Fibroblast of skin of right quadriceps (primary cell): ENCODE measurements around the gene GUCA2B.

Experiments
- DNase-seq: peaks from one replicate; pipeline ENCODE4 v3.0.0-alpha.2; 2013

The GUCA2B gene

GRCh38 chr1:42168763-42169162 lies 15.6 kb downstream of the GUCA2B start:
- DNase-seq = no peak

- DNase-seq = no peak
These were observed 17.8 kb downstream of the GUCA2B start for GRCh38 chr1:42170779-42171621.

GRCh38 chr1:42171679-42172266 lies 18.6 kb downstream of the GUCA2B start:
- no peak for DNase-seq

GRCh38 chr1:42172381-42173133 lies 19.3 kb downstream of the GUCA2B start:
- no peak for DNase-seq

- DNase-seq = peak; percentile 43
These were observed 20.1 kb downstream of the GUCA2B start for GRCh38 chr1:42173155-42173933.

- peak; percentile 60 for DNase-seq
These were observed 20.9 kb downstream of the GUCA2B start for GRCh38 chr1:42173961-42174735.

- DNase-seq = no peak
These were observed 22.3 kb downstream of the GUCA2B start for GRCh38 chr1:42175314-42176054.

GRCh38 chr1:42176902-42177519 lies 23.8 kb downstream of the GUCA2B start:
- DNase-seq = peak; percentile 25

- peak; percentile 92 for DNase-seq
These were observed 24.4 kb downstream of the GUCA2B start for GRCh38 chr1:42177541-42177981.

- no peak for DNase-seq
These were observed 25.0 kb downstream of the GUCA2B start for GRCh38 chr1:42178249-42178648.

- DNase-seq = peak; percentile 68
These were observed 26.1 kb downstream of the GUCA2B start for GRCh38 chr1:42179275-42179674.

- DNase-seq = no peak
These were observed 26.7 kb downstream of the GUCA2B start for GRCh38 chr1:42179900-42180329.

GRCh38 chr1:42181687-42182086 lies 28.5 kb downstream of the GUCA2B start:
- no peak for DNase-seq

- DNase-seq = no peak
These were observed 30.2 kb downstream of the GUCA2B start for GRCh38 chr1:42183210-42183956.

GRCh38 chr1:42183957-42184268 lies 30.7 kb downstream of the GUCA2B start:
- no peak for DNase-seq

- DNase-seq = no peak
These were observed 31.4 kb downstream of the GUCA2B start for GRCh38 chr1:42184616-42185015.

- peak; percentile 79 for DNase-seq
These were observed 32.9 kb downstream of the GUCA2B start for GRCh38 chr1:42186152-42186551.

GRCh38 chr1:42189931-42190853 lies 37.0 kb downstream of the GUCA2B start:
- no peak for DNase-seq

GRCh38 chr1:42191319-42191718 lies 38.1 kb downstream of the GUCA2B start:
- no peak for DNase-seq
